Osteocyte (in vitro differentiated cells): ENCODE results near the gene PRR12. TPM values are rescaled to one million over a fixed set of nuclear protein-coding genes. Genes with fewer than 3 reads are reported as not detected.

Experiments
- DNase-seq: peaks from one replicate; pipeline ENCODE4 v3.0.0; 2021; ENCODE audit warnings: mixed read lengths; ENCODE audit not compliant: unreplicated experiment; ENCODE audit errors: extremely low spot score
- H3K27ac Mint-ChIP-seq: one replicate; pipeline ENCODE4 v1.8.0; 2021; ENCODE audit warnings: mild to moderate bottlenecking, mixed read lengths; ENCODE audit not compliant: unreplicated experiment
- H3K27me3 Mint-ChIP-seq: one replicate; pipeline ENCODE4 v1.8.0; 2021; ENCODE audit warnings: mixed read lengths; ENCODE audit not compliant: unreplicated experiment
- H3K36me3 Mint-ChIP-seq: one replicate; pipeline ENCODE4 v1.8.0; 2021; ENCODE audit warnings: mixed read lengths; ENCODE audit not compliant: unreplicated experiment
- H3K4me1 Mint-ChIP-seq: one replicate; pipeline ENCODE4 v1.8.0; 2021; ENCODE audit warnings: mixed read lengths; ENCODE audit not compliant: unreplicated experiment
- H3K4me3 Mint-ChIP-seq: one replicate; pipeline ENCODE4 v1.8.0; 2021; ENCODE audit warnings: mild to moderate bottlenecking, moderate library complexity, mixed read lengths; ENCODE audit not compliant: unreplicated experiment
- H3K9me3 Mint-ChIP-seq: one replicate; pipeline ENCODE4 v1.8.0; 2021; ENCODE audit warnings: mixed read lengths; ENCODE audit not compliant: unreplicated experiment
- total RNA-seq: library from RNA; stranded (reverse); gene quantifications from 2 replicates; pipeline ENCODE4 v1.2.1, GENCODE V29; 2021
- TF ChIP-seq, protein P1 (sequence below): fragments of 200-600 bp; sonication (generic); IDR thresholded peaks from 2 replicates; pipeline ENCODE4 v1.5.0; 2021; ENCODE audit warnings: antibody characterized with exemption, mild to moderate bottlenecking, moderate library complexity

The PRR12 gene
- total RNA-seq, 1 donor from 2014 or later: 31.6 TPM

DNA sequence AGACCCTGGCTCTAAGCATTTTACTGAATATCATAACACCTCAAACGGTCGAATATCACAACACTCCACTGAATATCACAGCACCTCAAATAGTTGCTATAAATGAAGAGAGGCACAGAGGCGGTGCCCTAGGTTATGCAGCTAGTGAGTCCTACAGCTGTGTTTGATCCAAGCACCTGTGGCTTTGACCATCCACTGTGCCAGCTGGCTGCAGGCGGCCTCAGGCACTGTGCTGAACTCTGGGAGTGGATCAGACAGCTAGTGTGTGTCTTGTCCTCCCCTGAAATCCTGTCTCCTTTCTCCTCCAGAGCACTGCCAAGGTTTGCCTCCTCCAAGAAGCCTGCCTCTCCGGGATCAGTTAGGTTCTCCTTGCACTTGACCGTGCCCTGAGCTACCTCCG, 18.0 kb upstream of the PRR12 start:
- DNase-seq: no peak
- Mint-ChIP-seq H3K9me3 (no peaks in the 10 kb centered on the region), H3K4me3 (no peak overlapping the region), H3K27me3 (no peaks in the 10 kb centered on the region), H3K36me3 (peaks cover 7% of the 10 kb centered on the region), H3K27ac (no peak overlapping the region), H3K4me1 (peaks cover 21% of the 10 kb centered on the region)
- TF ChIP-seq, protein P1, sequence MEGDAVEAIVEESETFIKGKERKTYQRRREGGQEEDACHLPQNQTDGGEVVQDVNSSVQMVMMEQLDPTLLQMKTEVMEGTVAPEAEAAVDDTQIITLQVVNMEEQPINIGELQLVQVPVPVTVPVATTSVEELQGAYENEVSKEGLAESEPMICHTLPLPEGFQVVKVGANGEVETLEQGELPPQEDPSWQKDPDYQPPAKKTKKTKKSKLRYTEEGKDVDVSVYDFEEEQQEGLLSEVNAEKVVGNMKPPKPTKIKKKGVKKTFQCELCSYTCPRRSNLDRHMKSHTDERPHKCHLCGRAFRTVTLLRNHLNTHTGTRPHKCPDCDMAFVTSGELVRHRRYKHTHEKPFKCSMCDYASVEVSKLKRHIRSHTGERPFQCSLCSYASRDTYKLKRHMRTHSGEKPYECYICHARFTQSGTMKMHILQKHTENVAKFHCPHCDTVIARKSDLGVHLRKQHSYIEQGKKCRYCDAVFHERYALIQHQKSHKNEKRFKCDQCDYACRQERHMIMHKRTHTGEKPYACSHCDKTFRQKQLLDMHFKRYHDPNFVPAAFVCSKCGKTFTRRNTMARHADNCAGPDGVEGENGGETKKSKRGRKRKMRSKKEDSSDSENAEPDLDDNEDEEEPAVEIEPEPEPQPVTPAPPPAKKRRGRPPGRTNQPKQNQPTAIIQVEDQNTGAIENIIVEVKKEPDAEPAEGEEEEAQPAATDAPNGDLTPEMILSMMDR: no peak

DNA sequence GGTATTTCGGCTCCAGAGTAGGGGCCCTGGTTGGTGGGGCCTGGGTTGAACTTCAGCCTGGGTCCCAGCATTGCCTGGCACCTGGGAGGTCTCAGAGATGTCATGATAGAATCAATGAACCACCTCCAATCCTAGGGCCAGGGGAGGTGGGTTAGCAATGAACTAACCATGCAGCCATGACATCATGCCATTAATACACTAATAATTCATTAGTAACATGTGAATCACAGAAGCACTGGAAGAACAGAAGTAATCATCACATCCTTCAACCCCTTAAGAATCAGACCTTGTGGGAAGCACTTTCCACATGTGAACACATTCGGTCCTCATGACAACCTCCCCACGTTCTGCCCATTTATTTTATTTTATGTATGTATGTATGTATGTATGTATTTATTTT, 17.6 kb upstream of the PRR12 start:
- DNase-seq: no peak
- Mint-ChIP-seq H3K4me3 (no peak overlapping the region), H3K4me1 (peaks cover 21% of the 10 kb centered on the region), H3K9me3 (no peaks in the 10 kb centered on the region), H3K27ac (no peak overlapping the region), H3K36me3 (peaks cover 7% of the 10 kb centered on the region), H3K27me3 (no peaks in the 10 kb centered on the region)
- TF ChIP-seq, protein P1: no peak

GRCh38 chr19:49574206-49574755, 16.7 kb upstream of the PRR12 start:
- Mint-ChIP-seq H3K36me3 (peaks cover 7% of the 10 kb centered on the region), H3K27me3 (no peaks in the 10 kb centered on the region), H3K4me3 (no peak overlapping the region), H3K4me1 (peaks cover 27% of the 10 kb centered on the region), H3K27ac (no peak overlapping the region), H3K9me3 (no peaks in the 10 kb centered on the region)
- TF ChIP-seq, protein P1: no peak
- DNase-seq: no peak

DNA sequence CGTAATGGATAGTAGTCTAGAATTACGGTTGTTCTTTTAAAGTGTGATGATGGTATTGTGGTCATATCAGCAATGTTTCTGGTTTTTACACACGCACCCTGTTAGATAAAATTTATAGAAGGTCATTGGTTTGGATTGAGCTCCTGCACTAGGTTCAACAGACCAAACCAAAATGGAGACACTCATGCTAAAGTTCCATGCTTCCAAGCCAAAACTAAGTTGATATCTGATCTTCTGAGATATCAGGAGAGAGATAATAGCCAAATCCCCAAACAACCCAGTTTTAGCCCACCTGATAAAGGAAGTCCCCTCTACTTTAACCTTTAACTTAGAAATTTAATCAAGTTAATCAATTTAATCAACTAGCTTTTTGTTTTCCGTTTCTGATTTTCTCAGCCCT, 11.8 kb upstream of the PRR12 start:
- no peak overlapping the region for H3K27ac Mint-ChIP-seq

DNA sequence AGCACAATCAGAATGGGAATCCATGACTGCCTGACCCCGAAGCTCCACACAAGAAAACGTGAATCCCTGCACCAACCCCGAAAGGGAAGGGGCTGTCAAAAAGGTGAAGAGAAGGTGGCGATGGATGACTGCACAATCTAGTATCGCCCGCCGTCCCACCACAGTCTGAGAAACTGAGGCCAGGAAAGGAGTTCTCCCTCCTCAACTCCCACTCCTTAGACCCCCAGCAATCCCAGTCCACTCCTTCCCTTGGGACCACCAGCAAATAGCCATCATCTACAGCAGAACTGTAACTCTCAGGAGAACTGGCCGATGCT, 11.1 kb upstream of the PRR12 start:
- Mint-ChIP-seq H3K4me1 (peaks cover 29% of the 10 kb centered on the region), H3K27ac (peak overlapping the region; percentile 89), H3K27me3 (no peaks in the 10 kb centered on the region), H3K9me3 (no peaks in the 10 kb centered on the region), H3K4me3 (peak overlapping the region; percentile 93), H3K36me3 (no peaks in the 10 kb centered on the region)
- TF ChIP-seq, protein P1: no peak
- DNase-seq: no peak

More for the DNA sequence above, 11.8 kb upstream of the PRR12 start:
- Mint-ChIP-seq H3K4me3 (peak overlapping the region; percentile 93), H3K4me1 (peaks cover 29% of the 10 kb centered on the region), H3K27me3 (no peaks in the 10 kb centered on the region), H3K36me3 (no peaks in the 10 kb centered on the region), H3K9me3 (no peaks in the 10 kb centered on the region)
- TF ChIP-seq, protein P1: no peak
- no peak for DNase-seq
